Right lobe of liver (tissue), 6 donors: ENCODE measurements around the gene KRTAP9-8. TPM values are rescaled to one million over a fixed set of nuclear protein-coding genes. Genes with fewer than 3 reads are reported as not detected.
"Not testable (repeated sequence)": the region's sequence is repeated elsewhere in the genome, so short reads cannot be mapped to it uniquely, and the experiment has no call there.

Experiments
- ATAC-seq, 4 donors: fragments of 200-7000 bp; cut with Tn5 transposase; one replicate each; pipeline ENCODE4 v1.9.1; 2020; ENCODE audit warnings: mild to moderate bottlenecking in 4 of 4, moderate library complexity in 4 of 4
- DNase-seq, 3 donors: peaks; one replicate each; pipeline ENCODE4 v3.0.0-alpha.2; 2020
- H3K27ac ChIP-seq, 3 donors: fragments of 200-600 bp; one replicate each; pipeline ENCODE4 v1.8.0; 2022
- H3K27me3 ChIP-seq, 2 donors: fragments of 200-600 bp; one replicate each; pipeline ENCODE4 v1.8.0; 2022
- H3K36me3 ChIP-seq, 4 donors: fragments of 200-600 bp; sonication (generic) in 1 of 4; one replicate each; pipeline versions ENCODE4 v1.5.1 to v1.8.0; 2017 to 2022; ENCODE audit warnings: control low read depth in 1 of 4
- H3K4me1 ChIP-seq, 4 donors: fragments of 200-600 bp; sonication (generic) in 1 of 4; one replicate each; pipeline versions ENCODE4 v1.5.1 to v1.8.0; 2017 to 2022; ENCODE audit warnings: control low read depth in 1 of 4
- H3K4me3 ChIP-seq, 3 donors: fragments of 200-600 bp; one replicate each; pipeline ENCODE4 v1.8.0; 2022
- H3K9me3 ChIP-seq, 4 donors: fragments of 200-600 bp; sonication (generic) in 1 of 4; one replicate each; pipeline versions ENCODE4 v1.5.1 to v1.8.0; 2017 to 2022; ENCODE audit warnings: control low read depth in 1 of 4
- POLR2A ChIP-seq: fragments of 450-650 bp; IDR thresholded peaks from one replicate; pipeline ENCODE4 v1.6.1; 2017; ENCODE audit warnings: antibody characterized with exemption, mild to moderate bottlenecking
- WGBS: methylation state at CpG from one replicate; pipeline ENCODE4 v1.1.6; 2018; ENCODE audit warnings: low coverage, low lambda C conversion rate; ENCODE audit not compliant: insufficient coverage; ENCODE audit errors: missing lambda C conversion rate; 5-methylcytosine and 5-hydroxymethylcytosine counted together
- intact Hi-C, 2 donors: fragments of 100-400 bp; cut with DNase I; formaldehyde crosslinking; loops; one replicate each; pipeline versions ENCODE4 v1.11.2 to v1.14.1; 2022
- total RNA-seq, 6 experiments: library from RNA; depleted of rRNA in 2 of 6; stranded (reverse); fragments of >200 nt in 2 of 6; fragmentation: NEBNext Ultra II Directional in 3 of 6; extraction: Animal tissue kit (Norgen Biotek cat#: 25700) in 3 of 6; gene quantifications; one replicate each; pipeline versions ENCODE4 v1.1.0 to v1.2.4, GENCODE V29; 2016 to 2023
- TF ChIP-seq, protein P1 (sequence below), 4 donors: fragments of 200-600 bp in 3 of 4; fragments of 450-650 bp in 1 of 4; IDR thresholded peaks; one replicate each; pipeline versions ENCODE4 v1.5.1 to v1.8.0; 2016 to 2022; ENCODE audit warnings: antibody characterized with exemption in 4 of 4, mild to moderate bottlenecking in 2 of 4
- donor health status: DM: no; HTN: yes; CAD: no.
- donor health status: DM: no; HTN: no; CAD: no.
- donor health status: DM: no; HTN: no; CAD: no.
- donor health status: DM: no; HTN: yes; CAD: no.
- donor health status: DM: no; HTN: yes; CAD: no.

KRTAP9-8 gene
- total RNA-seq, 6 experiments from 2014 or later: not detected

DNA sequence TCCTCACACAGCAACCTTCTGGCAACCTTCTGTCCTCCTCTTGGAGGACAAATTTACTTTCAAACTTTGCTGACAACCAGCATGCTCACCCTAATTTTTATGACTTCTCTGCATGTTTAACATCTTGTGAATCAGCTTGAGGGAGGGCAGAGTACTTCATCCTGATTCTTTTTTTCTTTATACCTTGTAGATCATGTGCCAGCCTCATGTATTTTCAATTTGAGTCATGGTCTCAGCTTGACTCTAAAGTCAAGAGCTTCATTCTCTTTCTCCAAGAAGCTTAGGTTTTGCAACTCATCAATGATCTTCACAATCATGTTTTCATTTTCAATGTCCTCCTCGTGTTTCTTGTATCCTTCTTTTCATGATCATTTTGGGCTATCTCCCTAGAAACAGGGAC lies 34.1 kb downstream of the KRTAP9-8 start:
- no peaks in the 10 kb centered on the region for H3K4me1 ChIP-seq
- intact Hi-C loops: no loop called here
- TF ChIP-seq POLR2A: no peak
- TF ChIP-seq, protein P1, sequence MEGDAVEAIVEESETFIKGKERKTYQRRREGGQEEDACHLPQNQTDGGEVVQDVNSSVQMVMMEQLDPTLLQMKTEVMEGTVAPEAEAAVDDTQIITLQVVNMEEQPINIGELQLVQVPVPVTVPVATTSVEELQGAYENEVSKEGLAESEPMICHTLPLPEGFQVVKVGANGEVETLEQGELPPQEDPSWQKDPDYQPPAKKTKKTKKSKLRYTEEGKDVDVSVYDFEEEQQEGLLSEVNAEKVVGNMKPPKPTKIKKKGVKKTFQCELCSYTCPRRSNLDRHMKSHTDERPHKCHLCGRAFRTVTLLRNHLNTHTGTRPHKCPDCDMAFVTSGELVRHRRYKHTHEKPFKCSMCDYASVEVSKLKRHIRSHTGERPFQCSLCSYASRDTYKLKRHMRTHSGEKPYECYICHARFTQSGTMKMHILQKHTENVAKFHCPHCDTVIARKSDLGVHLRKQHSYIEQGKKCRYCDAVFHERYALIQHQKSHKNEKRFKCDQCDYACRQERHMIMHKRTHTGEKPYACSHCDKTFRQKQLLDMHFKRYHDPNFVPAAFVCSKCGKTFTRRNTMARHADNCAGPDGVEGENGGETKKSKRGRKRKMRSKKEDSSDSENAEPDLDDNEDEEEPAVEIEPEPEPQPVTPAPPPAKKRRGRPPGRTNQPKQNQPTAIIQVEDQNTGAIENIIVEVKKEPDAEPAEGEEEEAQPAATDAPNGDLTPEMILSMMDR (IDR thresholded peaks at IDR 0.05): no peak
- H3K36me3 ChIP-seq: no peaks in the 10 kb centered on the region
- DNase-seq (no peak), ATAC-seq (no peak)
- H3K27ac ChIP-seq: no peak overlapping the region
- 13% methylated on average over 1 of the region's 1 CpG for WGBS
- H3K9me3 ChIP-seq: no peaks in the 10 kb centered on the region
- no peaks in the 10 kb centered on the region for H3K27me3 ChIP-seq
- no peak overlapping the region for H3K4me3 ChIP-seq

DNA sequence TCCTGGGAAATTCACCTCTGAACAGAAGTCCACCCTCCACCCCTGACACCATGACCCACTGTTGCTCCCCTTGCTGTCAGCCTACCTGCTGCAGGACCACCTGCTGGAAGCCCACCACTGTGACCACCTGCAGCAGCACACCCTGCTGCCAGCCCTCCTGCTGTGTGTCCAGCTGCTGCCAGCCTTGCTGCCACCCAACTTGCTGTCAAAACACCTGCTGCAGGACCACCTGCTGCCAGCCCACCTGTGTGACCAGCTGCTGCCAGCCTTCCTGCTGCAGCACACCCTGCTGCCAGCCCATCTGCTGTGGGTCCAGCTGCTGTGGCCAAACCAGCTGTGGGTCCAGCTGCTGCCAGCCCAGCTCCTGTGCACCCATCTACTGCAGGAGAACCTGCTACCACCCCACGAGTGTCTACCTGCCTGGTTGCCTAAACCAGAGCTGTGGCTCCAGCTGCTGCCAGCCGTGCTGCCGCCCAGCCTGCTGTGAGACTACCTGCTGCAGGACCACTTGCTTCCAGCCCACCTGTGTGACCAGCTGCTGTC lies 37.9 kb downstream of the KRTAP9-8 start, which contains the start of gene KRTAP9-7:
Gene KRTAP9-7 (plus strand): TSS at position 51 of the 543 bp plus-strand sequence. CDS start 0 bp downstream, at position 51.
- ATAC-seq, DNase-seq: not testable (repeated sequence)

DNA sequence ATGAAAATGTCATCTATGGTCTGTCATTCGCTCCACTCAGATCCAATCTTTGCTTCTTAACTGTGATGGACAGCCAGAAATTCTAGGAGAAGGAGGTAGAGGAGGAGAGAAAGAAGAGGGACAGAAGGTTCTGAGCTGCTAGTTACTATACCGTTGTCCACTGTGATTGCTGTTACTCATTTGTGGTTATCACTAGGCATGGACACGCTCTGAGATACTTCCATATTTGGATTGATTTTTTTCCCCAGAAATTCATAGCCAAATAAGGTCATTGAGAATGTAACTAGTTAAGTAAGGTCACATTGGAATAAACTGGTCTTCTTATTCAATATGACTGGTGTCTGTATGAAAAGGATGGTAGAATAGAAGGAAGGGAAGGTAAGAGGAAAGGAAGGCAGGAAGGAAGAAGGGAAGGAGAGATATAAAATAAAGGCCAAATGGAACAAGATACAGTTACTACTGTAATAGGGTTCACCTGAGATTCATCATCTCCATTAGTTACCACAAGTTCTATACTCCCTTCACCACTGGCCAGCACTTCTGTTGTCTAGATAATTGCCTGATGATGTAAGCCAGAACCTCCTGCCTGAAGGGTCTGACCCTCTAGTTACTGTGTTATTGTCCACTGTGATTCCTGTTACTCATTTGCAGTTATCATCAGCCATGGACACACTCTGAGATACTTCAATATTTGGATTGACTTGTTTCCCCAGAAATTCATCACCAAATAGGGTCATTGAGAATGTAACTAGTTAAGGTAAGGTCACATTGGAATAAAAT lies 40.6 kb downstream of the KRTAP9-8 start:
- DNase-seq: no peak
- H3K4me3 ChIP-seq: no peak overlapping the region
- H3K36me3 ChIP-seq: no peaks in the 10 kb centered on the region
- no peak overlapping the region for H3K27ac ChIP-seq
- TF ChIP-seq, protein P1 (IDR thresholded peaks at IDR 0.05): no peak
- no peak for TF ChIP-seq POLR2A
- no peaks in the 10 kb centered on the region for H3K27me3 ChIP-seq
- H3K4me1 ChIP-seq: no peaks in the 10 kb centered on the region
- 64% methylated on average over 3 of the region's 3 CpGs for WGBS
- intact Hi-C loops: no loop called here
- ATAC-seq: no peak
- no peaks in the 10 kb centered on the region for H3K9me3 ChIP-seq

More for the DNA sequence above, 37.9 kb downstream of the KRTAP9-8 start, which contains the start of gene KRTAP9-7:
- H3K27me3 ChIP-seq, H3K4me3 ChIP-seq, H3K4me1 ChIP-seq, intact Hi-C loops, H3K36me3 ChIP-seq, H3K9me3 ChIP-seq, H3K27ac ChIP-seq: not testable (repeated sequence)
- no CpG with 5 or more reads among the region's 3 CpGs for WGBS

DNA sequence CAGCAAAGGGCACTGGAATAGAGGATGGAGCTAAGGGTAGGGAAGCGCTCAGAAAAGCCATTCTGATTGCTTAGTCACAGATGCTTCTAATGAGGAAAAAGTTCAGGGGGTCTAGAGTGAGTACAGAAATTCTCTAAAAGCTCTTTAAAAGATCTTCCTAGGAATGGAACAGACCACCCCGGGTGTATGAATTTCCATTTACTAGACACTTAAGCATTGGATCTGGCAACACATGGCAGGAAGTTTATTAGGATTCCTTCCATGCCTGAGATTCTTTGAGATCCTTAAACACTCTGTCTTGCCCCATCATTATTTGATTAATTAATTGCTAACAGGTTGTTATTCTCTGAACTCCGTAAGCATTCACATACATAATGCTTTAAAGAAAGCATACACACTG lies 46.2 kb downstream of the KRTAP9-8 start:
- no peak overlapping the region for H3K27ac ChIP-seq

More for the DNA sequence above, 46.2 kb downstream of the KRTAP9-8 start:
- no peaks in the 10 kb centered on the region for H3K27me3 ChIP-seq
- TF ChIP-seq, protein P1 (IDR thresholded peaks at IDR 0.05): no peak
- TF ChIP-seq POLR2A: no peak
- no peak overlapping the region for H3K4me3 ChIP-seq
- H3K9me3 ChIP-seq: no peaks in the 10 kb centered on the region
- H3K4me1 ChIP-seq: no peaks in the 10 kb centered on the region
- WGBS: 39% methylated on average over 3 of the region's 3 CpGs
- intact Hi-C loops: no loop called here
- no peaks in the 10 kb centered on the region for H3K36me3 ChIP-seq
- no peak for DNase-seq
- no peak for ATAC-seq
